NCI-H1105 (cell line): ENCODE measurements around the gene GRIP1.
A peak's percentile ranks its signal among the peaks of the same experiment; 100 is the strongest.

Experiments used
- DNase-seq: peaks from one replicate; lab custom pipeline; 2025; lab: John Stamatoyannopoulos, UW

Gene GRIP1

DNA sequence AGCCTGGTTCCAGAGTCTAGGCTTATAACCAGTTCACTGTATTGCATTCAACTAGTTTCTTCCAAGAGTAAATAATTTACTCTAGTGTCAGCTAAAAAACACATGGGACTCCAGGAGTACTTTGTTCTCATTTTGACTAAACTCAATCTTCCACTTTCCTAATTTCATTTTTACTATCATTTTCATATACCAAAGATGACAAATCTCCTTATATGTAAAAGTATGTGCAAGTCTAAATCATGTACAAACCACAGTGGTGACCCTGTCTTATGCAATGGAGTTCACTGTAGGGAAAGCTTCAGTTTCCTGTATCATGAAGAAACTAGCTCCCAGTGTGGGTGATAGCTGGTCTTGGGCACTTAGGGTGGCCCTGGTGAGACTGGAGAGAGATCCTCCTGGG, 225.0 kb downstream of the GRIP1 start:
- no peak for DNase-seq

DNA sequence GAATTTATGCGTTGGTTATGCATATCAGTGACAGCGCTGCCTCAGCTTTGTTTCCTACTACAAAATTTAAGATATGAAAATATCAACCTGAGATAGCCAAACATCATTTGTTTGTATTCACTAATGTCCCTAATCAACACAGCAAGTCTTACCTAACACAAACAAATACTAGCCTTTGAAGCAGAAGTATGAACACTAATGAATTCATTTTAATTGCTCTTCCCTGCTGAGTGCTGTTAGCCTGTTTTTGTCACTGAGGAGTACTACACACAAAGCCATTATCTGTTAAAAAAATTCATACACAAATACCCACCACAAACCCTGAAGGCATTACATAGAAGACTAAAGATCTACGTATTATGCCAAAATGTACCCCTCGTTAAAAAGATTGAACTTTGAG, 225.8 kb downstream of the GRIP1 start:
- peak; percentile 20 for DNase-seq

DNA sequence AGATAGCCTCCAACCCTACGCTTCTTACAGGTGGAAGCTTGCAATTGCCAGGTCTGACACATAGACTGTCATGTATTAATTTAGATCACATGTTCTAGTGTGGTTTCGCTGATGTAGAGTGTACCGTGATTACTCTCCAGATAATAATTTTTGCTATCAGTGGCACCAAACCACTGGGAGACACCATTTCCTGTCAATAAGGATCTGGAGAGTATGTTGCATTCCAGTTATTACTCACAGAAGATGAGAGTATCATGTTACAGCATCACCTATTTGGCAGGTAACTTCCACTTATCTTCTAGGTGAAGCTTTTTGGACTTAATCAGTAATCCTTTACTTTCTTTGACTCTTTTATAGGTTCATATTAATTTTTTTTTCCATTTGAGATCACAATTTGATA, 229.3 kb downstream of the GRIP1 start:
- peak; percentile 39 for DNase-seq

- DNase-seq: no peak
Observed at GRCh38 chr12:66447643-66448042, 231.2 kb downstream of the GRIP1 start.

GRCh38 chr12:66446276-66446675, 232.6 kb downstream of the GRIP1 start:
- no peak for DNase-seq

GRCh38 chr12:66441905-66442559, 236.8 kb downstream of the GRIP1 start:
- DNase-seq: no peak

DNA sequence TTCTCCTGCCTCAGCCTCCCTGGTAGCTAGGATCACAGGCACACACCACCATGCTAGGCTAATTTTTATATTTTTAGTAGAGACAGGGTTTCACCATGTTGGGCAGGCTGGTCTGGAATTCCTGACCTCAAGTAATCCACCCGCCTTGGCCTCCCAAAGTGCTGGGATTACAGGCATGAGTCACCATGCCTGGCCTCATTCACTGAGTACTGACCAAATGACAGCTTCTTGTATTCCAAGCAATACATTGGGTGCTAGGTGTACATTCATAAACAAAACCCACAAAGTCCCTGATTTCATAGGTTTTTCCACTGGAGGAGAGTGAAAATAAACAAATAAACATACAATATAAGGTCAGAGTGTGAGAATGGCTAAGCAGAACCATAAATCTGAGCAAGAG, 240.3 kb downstream of the GRIP1 start:
- no peak for DNase-seq

DNA sequence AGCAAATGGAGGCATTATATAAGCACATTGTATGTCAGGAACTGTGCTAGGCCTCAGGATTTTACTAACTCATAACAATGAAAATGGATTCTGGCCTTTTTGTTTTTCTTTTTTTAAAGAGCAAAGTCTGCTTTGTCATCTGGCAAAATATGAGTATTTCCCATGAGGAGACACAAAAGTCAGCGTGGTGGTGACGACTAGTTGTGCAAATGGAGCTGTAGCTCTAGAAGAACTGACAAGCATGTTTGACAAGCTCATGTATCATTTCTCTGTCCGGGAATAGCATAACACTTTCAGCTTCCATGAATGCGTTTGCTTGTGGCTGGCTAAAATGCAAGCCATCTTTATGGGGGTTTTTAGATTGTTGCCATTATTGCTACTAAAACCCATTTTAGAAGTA, 248.8 kb downstream of the GRIP1 start:
- DNase-seq: no peak

GRCh38 chr12:66428870-66429269, 250.0 kb downstream of the GRIP1 start:
- DNase-seq: no peak

DNA sequence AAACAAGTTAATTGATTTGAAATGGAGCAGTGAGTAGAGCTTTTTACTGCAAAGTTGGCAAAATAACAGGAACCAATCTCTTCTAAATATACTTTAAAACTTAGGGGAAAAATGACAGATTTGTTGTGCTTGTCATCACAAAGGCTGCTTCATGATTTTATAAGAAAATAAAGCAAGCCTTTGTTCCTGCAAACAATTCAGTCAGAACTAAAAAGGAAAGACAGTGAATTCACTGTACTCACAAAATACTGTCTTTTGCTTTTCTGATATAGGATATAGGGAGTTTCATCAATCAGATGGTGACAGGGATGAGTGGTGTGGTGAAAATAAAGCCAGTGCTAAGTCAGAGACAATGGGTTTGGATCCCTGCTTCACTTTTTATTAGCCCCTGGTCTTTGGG, 250.6 kb downstream of the GRIP1 start:
- DNase-seq: no peak

DNA sequence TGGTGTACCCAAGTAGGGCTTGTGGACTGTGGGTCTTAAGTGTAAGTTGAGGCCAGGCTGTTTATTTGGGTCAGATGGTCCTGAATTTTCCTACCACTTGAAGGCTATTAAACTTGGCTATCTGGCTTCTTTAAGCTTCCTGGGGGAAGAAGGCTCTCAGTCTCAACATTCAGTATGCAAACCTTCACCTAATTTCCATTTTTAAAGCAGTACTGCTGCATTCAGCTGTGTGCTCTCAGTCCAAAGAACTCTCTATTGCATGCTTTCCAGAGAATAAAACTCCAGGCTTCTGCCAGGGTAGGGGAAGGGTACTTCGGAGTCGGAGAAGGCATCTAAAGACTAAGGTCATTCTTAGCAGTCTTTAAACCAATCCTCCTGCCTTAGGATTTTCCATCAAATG, 252.2 kb downstream of the GRIP1 start:
- no peak for DNase-seq

DNA sequence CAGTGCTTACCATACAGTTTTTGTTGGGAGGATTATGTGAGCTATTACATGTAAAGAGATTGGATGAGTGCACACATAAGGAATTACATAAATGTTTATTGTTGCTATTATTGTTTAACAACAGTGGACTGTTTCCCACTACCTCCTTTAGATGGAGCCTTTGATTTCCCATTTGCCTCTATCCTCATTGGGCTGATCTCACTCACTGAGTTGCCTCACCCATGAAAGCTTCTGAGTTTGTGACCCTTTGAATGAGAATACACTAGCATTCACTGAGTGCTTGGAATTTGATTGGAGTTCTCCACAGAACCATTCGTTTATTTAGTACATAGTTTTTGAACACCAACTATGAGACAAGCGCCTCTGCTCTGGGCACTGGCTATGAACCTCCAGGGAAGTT, 255.6 kb downstream of the GRIP1 start:
- DNase-seq: no peak

- DNase-seq: no peak
Observed at GRCh38 chr12:66418908-66419307, 260.0 kb downstream of the GRIP1 start.

DNA sequence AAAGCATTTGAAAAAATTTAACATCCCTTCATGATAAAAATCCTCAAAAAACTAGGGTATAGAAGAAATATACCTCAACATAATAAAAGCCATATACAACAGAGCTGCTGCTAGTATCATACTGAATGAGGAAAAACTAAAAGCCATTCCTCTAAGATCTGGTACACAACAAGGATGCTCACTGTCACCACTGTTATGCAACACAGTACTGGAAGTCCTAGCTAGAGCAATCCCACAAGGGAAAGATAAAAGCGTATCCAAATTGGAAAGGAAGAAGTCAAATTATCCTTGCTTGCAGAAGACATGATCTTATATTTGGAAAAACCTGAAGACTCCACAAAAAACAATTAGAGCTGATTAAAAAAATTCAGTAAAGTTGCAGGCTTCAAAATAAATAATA, 261.7 kb downstream of the GRIP1 start:
- no peak for DNase-seq

GRCh38 chr12:66409195-66409871, 269.5 kb downstream of the GRIP1 start:
- peak; percentile 8 for DNase-seq

GRCh38 chr12:66405395-66405794, 273.5 kb downstream of the GRIP1 start:
- DNase-seq: no peak

DNA sequence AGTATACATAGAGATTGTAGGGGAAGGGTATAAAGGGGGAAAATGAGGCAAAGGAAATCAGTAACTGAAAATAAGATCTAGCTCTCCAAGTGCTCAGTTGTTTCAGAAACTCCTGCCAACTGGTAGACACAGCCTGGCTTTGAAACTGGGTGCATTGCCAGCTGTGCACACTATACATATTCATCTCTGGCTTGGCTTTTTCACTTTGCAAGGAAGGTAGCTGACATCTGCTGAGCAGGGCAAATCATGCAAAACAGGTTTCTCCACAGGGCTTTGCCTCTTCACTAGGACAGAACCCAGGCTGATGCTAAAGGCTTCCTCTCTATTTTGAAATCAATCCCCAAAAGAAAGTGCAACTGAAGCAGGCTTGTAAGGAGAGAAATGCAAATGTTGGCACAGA, 275.1 kb downstream of the GRIP1 start:
- DNase-seq: peak; percentile 21

- no peak for DNase-seq
Observed at GRCh38 chr12:66399911-66400306, 279.0 kb downstream of the GRIP1 start.

DNA sequence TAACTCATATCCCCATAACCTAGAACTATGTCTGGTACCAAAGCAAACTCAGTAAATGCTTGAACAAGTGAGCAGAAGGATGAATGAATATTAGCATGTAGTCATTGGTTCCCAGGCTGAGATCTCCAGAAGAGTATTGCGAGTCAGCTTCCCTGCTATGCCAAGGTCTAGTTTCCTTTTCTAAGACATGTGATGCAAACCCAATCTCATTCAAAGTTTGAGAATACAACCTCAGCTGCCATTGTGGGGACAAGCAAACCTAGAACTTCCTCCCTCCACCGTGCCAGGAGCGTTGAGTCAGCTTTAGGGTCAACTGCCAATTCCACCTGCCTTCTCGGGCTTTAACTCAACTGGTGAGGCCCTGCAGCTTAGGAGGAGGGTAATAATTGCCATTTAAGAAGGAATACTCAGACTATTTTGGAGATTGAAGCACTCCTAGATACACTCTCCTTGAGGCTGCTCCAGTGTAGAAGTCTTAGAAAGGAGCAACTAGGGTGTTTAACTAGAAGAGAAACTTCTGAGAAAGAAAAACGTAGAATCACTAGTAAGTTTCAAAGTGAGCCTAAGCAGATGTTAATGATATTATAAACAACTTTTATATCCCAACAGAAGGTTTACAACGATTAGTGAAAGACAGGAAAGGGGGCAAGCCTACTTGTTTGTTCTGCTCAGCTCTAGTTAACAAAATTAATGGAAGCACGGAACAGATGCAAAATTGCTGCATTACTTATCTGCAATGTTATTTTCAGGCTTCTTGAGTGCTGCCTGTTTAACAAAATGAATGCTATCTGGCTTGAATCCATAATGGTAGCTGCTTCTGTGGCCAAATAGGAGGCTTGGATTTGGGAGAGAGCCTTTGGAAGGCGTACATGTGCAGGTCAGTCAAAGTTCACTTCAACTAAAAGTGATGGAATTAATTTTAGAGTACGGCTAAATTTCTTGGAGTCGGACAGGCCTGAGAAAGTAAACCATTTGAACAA, 279.7 kb downstream of the GRIP1 start:
- DNase-seq: no peak

DNA sequence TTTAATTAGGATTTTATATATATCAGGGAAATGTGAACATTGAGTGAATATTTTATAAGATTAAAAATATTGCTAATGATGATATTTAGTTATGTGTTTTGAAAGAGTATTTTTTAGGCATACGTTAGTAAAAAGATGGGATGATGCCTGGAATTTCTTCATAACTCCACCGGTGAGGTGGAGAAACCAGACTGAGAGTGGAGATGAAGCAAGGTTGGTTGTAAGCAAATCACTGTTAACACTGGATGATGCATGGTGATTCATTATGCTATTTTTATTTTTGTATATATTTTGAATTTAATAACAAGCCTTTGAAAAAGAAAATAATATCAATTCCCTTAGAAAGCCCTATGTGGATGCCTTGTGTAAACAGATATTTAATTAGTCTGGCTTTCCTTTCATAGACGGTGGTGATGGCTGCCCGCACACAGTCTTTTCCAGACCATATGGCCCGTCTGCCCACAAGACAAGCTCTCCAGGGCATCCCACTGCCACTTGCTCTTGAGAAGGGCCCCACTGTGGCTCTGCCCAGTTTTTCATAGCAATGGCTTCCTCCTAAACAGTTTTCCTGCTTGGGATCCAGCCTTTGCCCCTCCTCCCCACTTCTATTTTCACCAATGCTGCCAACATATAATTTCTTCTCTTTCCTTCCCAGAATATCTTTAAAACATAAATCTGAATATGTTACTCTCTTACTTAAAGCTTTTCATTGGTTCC, 281.1 kb downstream of the GRIP1 start:
- no peak for DNase-seq

GRCh38 chr12:66393890-66394289, 285.0 kb downstream of the GRIP1 start:
- DNase-seq: no peak

- no peak for DNase-seq
Observed at GRCh38 chr12:66392266-66392915, 286.5 kb downstream of the GRIP1 start.
